Smooth muscle cell (in vitro differentiated cells): ENCODE data around the gene RHBDF2. TPM values are rescaled to one million over a fixed set of nuclear protein-coding genes. Genes with fewer than 3 reads are reported as not detected.

ENCODE experiments used
- DNase-seq: peaks from one replicate; lab custom pipeline; 2025; ENCODE audit not compliant: unreplicated experiment; lab: John Stamatoyannopoulos, UW
- H2AFZ ChIP-seq: fragments of 200-600 bp; sonication (generic); 2 replicates; pipeline ENCODE4 v1.6.0; 2016; ENCODE audit warnings: antibody characterized with exemption, low read depth, mild to moderate bottlenecking
- H3F3A ChIP-seq: fragments of 200-600 bp; sonication (generic); 2 replicates; pipeline ENCODE4 v1.6.0; 2017; ENCODE audit warnings: antibody characterized with exemption, low read depth
- H3K27ac ChIP-seq: fragments of 200-600 bp; sonication (generic); 2 replicates; pipeline ENCODE4 v1.5.1; 2016; ENCODE audit warnings: low read depth, mild to moderate bottlenecking
- H3K27me3 ChIP-seq: fragments of 200-600 bp; sonication (generic); 2 replicates; pipeline ENCODE4 v1.6.1; 2016; ENCODE audit warnings: low read depth, mild to moderate bottlenecking
- H3K36me3 ChIP-seq: fragments of 200-600 bp; sonication (generic); 2 replicates; pipeline ENCODE4 v1.5.1; 2016; ENCODE audit warnings: low read depth
- H3K4me1 ChIP-seq: fragments of 200-600 bp; sonication (generic); 2 replicates; pipeline ENCODE4 v1.5.1; 2016; ENCODE audit warnings: low read depth
- H3K4me2 ChIP-seq: fragments of 200-600 bp; sonication (generic); 2 replicates; pipeline ENCODE4 v1.6.0; 2016; ENCODE audit warnings: mild to moderate bottlenecking
- H3K4me3 ChIP-seq: fragments of 200-600 bp; sonication (generic); 2 replicates; pipeline ENCODE4 v1.5.1; 2016; ENCODE audit warnings: mild to moderate bottlenecking
- H3K79me2 ChIP-seq: fragments of 200-600 bp; sonication (generic); 2 replicates; pipeline ENCODE4 v1.6.0; 2016; ENCODE audit warnings: low read depth, mild to moderate bottlenecking
- H3K9ac ChIP-seq: fragments of 200-600 bp; sonication (generic); 2 replicates; pipeline ENCODE4 v1.6.0; 2016; ENCODE audit warnings: low read depth
- H3K9me3 ChIP-seq: fragments of 200-600 bp; sonication (generic); replicated peaks from 2 replicates; pipeline ENCODE4 v1.5.1; 2016; ENCODE audit warnings: low read depth
- H4K20me1 ChIP-seq: fragments of 200-600 bp; sonication (generic); 2 replicates; pipeline ENCODE4 v1.6.0; 2016; ENCODE audit warnings: low read depth
- CTCF ChIP-seq: fragments of 200-600 bp; sonication (generic); IDR thresholded peaks from 2 replicates; pipeline ENCODE4 v1.5.1; 2017; ENCODE audit warnings: borderline replicate concordance, mild to moderate bottlenecking, antibody characterized with exemption; ENCODE audit not compliant: insufficient read depth, poor library complexity, severe bottlenecking
- WGBS: methylation state at CpG from one replicate; pipeline ENCODE4 v1.1.7; 2016; ENCODE audit warnings: low lambda C conversion rate; 5-methylcytosine and 5-hydroxymethylcytosine counted together
- polyA plus RNA-seq: library from polyadenylated mRNA; unstranded; fragments of >200 nt; fragmentation: Nextera tagmentation; extraction: Ambion mirVana; gene quantifications from 2 replicates; pipeline ENCODE4 v1.2.1, GENCODE V29; 2016
- total RNA-seq: library from RNA; depleted of rRNA; stranded (reverse); fragments of >200 nt; gene quantifications from 2 replicates; pipeline ENCODE4 v1.2.3, GENCODE V29; 2014

Gene RHBDF2
- total and polyA plus RNA-seq, 2 experiments from 2014 or later, result 12.2 to 20.5 TPM

GRCh38 chr17:76492123-76492988 is 8.9 kb downstream of the RHBDF2 start:
- Histone ChIP-seq H3K9me3 (no peaks in the 10 kb centered on the region), H3K79me2 (no peaks in the 10 kb centered on the region), H3K27me3 (no peaks in the 10 kb centered on the region), H2AFZ (no peak overlapping the region), H3K36me3 (no peaks in the 10 kb centered on the region), H3K9ac (no peak overlapping the region), H4K20me1 (peaks cover 31% of the 10 kb centered on the region), H3K4me1 (peaks cover 9% of the 10 kb centered on the region), H3K4me3 (no peak overlapping the region), H3K27ac (no peak overlapping the region), H3K4me2 (peak overlapping the region; percentile 61), H3F3A (no peaks in the 10 kb centered on the region)
- TF ChIP-seq CTCF, result no peak
- 82% methylated on average over 9 of the region's 11 CpGs for WGBS
- DNase-seq, result no peak

- WGBS, result 94% methylated on average over 16 of the region's 17 CpGs
- H3K9ac ChIP-seq, result no peak overlapping the region
- no peak overlapping the region for H3K27ac ChIP-seq
Observed at GRCh38 chr17:76491271-76492122, 9.7 kb downstream of the RHBDF2 start.

GRCh38 chr17:76490112-76490710 is 11.0 kb downstream of the RHBDF2 start:
- Histone ChIP-seq H4K20me1 (peaks cover 20% of the 10 kb centered on the region), H3K36me3 (no peaks in the 10 kb centered on the region), H3K27ac (no peak overlapping the region), H3K4me1 (peaks cover 9% of the 10 kb centered on the region), H3K9ac (no peak overlapping the region), H3K79me2 (no peaks in the 10 kb centered on the region), H3K4me2 (no peak overlapping the region), H3K4me3 (no peak overlapping the region), H3K9me3 (no peaks in the 10 kb centered on the region), H2AFZ (no peak overlapping the region), H3F3A (no peaks in the 10 kb centered on the region), H3K27me3 (no peaks in the 10 kb centered on the region)
- DNase-seq, result no peak
- no peak for TF ChIP-seq CTCF
- 85% methylated on average over 10 of the region's 10 CpGs for WGBS

More at GRCh38 chr17:76491271-76492122, 9.7 kb downstream of the RHBDF2 start:
- H3K36me3 ChIP-seq, result no peaks in the 10 kb centered on the region
- H3F3A ChIP-seq, result no peaks in the 10 kb centered on the region
- no peak for TF ChIP-seq CTCF
- H3K9me3 ChIP-seq, result no peaks in the 10 kb centered on the region
- H3K79me2 ChIP-seq, result no peaks in the 10 kb centered on the region
- no peak overlapping the region for H3K4me3 ChIP-seq
- no peak overlapping the region for H3K4me2 ChIP-seq
- H3K4me1 ChIP-seq, result peaks cover 9% of the 10 kb centered on the region
- no peaks in the 10 kb centered on the region for H3K27me3 ChIP-seq
- DNase-seq, result no peak
- peaks cover 27% of the 10 kb centered on the region for H4K20me1 ChIP-seq
- H2AFZ ChIP-seq, result no peak overlapping the region
